ENCODE measurements around the gene ST8SIA5. TPM values are rescaled to one million over a fixed set of nuclear protein-coding genes. Genes with fewer than 3 reads are reported as not detected.

ST8SIA5 gene
- total and polyA plus RNA-seq, 8 donors, result 0.03 to 1.4 (median 0.19) TPM; not detected in 4

DNA sequence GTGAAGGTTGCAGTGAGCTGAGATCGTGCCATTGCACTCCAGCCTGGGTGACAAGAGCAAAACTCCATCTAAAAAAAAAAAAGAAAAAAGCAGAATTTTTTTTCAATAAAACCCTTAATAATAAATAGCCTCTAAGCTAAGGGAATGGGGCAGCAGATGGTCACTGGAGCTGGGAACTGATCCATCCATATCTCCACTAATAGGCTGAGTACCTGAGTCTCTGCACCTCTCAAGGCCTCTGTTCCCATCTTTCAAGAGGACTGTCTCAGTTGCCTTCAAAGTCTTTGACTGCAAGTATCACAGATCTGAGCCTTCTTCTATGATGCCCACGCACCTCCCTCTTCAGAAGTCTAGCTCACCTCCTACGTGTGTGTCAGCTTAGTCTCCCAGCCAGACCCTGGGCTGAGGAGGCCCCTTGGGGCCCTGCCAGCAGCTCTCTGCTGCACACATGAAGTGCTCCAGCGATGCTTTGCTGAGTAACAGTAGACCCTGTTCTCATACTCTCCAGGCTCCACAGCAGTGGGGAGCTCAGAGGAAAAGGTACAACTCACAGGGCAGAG lies 32.9 kb downstream of the ST8SIA5 start:
- peaks cover 0 to 3% (median under 1%) of the 10 kb centered on the region in 4 donors for H3K9me3 ChIP-seq
- no peak for TF ChIP-seq EP300 (IDR thresholded peaks at IDR 0.05)
- TF ChIP-seq POLR2AphosphoS5 (IDR thresholded peaks at IDR 0.05), result no peak
- no peak for TF ChIP-seq POLR2A (IDR thresholded peaks at IDR 0.05)
- DNase-seq, result no peak
- no peaks in the 10 kb centered on the region for H3K36me3 ChIP-seq
- no peak overlapping the region for H3K27ac ChIP-seq
- 80 to 84% (median 83%) methylated on average over 4 of the region's 4 CpGs for WGBS, 5 donors
- H3K4me3 ChIP-seq, result no peak overlapping the region
- H3K27me3 ChIP-seq, result no peaks in the 10 kb centered on the region
- intact Hi-C loops (cut with DNase I; ENCODE audit: low total_unique reads), result no loop called here
- peaks cover 0 to 9% (median 2%) of the 10 kb centered on the region in 4 donors for H3K4me1 ChIP-seq

DNA sequence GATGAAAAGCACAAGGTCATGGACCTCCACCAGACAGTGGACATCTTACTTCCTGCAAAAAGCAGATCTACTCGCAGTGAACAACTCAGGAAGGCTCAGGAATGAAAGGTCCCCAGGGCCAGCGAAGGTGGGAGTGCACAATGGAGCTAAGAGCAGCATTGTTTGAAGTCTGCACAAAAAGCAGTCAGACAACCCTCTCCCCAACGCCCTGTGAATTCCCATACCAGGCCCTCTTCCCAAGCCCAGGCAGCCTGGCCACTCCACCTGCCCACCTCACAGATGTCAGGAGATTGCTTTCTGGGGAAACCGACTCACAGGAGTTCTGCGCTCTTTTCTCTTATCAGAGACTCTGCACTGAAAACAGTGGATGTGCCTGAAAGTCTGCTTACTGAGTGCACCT lies 34.8 kb downstream of the ST8SIA5 start:
- H3K27ac ChIP-seq, result no peak overlapping the region
- H3K4me3 ChIP-seq, result no peak overlapping the region
- no peaks in the 10 kb centered on the region for H3K9me3 ChIP-seq
- WGBS, 5 donors, result 40 to 64% (median 50%) methylated on average over 5 of the region's 5 CpGs
- H3K27me3 ChIP-seq, result peaks cover 0 to 5% (median 0%) of the 10 kb centered on the region in 3 donors
- no peak for DNase-seq
- H3K4me1 ChIP-seq, result peaks cover 0 to 17% (median 8%) of the 10 kb centered on the region in 4 donors
- TF ChIP-seq POLR2AphosphoS5 (IDR thresholded peaks at IDR 0.05) (no peak), EP300 (IDR thresholded peaks at IDR 0.05) (no peak), POLR2A (IDR thresholded peaks at IDR 0.05) (no peak)
- TF ChIP-seq, protein P1, sequence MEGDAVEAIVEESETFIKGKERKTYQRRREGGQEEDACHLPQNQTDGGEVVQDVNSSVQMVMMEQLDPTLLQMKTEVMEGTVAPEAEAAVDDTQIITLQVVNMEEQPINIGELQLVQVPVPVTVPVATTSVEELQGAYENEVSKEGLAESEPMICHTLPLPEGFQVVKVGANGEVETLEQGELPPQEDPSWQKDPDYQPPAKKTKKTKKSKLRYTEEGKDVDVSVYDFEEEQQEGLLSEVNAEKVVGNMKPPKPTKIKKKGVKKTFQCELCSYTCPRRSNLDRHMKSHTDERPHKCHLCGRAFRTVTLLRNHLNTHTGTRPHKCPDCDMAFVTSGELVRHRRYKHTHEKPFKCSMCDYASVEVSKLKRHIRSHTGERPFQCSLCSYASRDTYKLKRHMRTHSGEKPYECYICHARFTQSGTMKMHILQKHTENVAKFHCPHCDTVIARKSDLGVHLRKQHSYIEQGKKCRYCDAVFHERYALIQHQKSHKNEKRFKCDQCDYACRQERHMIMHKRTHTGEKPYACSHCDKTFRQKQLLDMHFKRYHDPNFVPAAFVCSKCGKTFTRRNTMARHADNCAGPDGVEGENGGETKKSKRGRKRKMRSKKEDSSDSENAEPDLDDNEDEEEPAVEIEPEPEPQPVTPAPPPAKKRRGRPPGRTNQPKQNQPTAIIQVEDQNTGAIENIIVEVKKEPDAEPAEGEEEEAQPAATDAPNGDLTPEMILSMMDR (IDR thresholded peaks at IDR 0.05), result no peak
- no peaks in the 10 kb centered on the region for H3K36me3 ChIP-seq
- intact Hi-C loops (cut with DNase I; ENCODE audit: low total_unique reads), result no loop called here

DNA sequence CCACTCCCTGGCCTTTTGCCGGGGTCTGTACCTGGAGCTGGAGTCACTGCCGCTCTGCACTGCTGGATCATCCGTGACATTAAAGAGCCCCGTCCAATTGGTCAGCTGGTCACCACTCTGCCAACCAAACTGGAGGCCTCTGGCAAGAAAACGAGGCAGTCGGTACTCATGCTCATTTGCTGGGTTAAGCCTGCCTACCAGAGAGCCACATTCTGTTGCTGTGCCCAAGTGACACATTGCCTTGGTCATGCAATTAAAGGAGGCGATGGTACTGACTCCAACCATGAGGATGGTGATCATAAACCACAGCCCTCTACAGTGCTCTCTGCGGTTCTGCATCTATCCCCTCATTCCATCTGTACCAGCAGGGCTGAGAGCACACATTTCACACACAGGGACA lies 35.5 kb downstream of the ST8SIA5 start:
- Histone ChIP-seq H3K36me3 (no peaks in the 10 kb centered on the region), H3K27me3 (peaks cover 0 to 12% (median 0%) of the 10 kb centered on the region in 3 donors), H3K27ac (no peak overlapping the region), H3K4me1 (peaks cover 0 to 17% (median 8%) of the 10 kb centered on the region in 4 donors), H3K4me3 (no peak overlapping the region), H3K9me3 (no peaks in the 10 kb centered on the region)
- WGBS, 5 donors, result 85 to 92% (median 90%) methylated on average over 8 of the region's 8 CpGs
- no peak for DNase-seq
- no peak for TF ChIP-seq POLR2AphosphoS5 (IDR thresholded peaks at IDR 0.05)
- intact Hi-C loops (cut with DNase I; ENCODE audit: low total_unique reads), result no loop called here

DNA sequence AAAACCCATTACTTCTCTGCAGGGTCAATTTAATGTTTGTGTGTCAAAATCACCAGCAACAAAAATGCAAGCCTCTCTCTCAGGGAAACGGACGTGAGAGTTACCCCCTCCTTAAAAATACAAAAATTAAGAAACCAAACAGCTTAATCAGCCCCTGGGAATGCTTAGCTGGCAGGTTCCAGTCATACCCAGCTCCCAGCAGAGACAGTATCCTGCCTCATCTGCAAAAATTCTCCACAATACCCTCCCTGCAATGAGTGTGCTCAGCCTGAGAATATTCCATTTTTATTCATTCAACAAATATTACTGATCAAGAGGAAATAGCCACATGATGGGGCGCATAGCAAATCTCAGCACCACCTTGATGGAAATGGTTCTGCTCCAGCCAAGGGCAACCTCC lies 36.3 kb downstream of the ST8SIA5 start:
- TF ChIP-seq EP300 (IDR thresholded peaks at IDR 0.05) (no peak), POLR2AphosphoS5 (IDR thresholded peaks at IDR 0.05) (no peak), POLR2A (IDR thresholded peaks at IDR 0.05) (no peak)
- TF ChIP-seq, protein P1 (IDR thresholded peaks at IDR 0.05), result no peak
- no peaks in the 10 kb centered on the region for H3K36me3 ChIP-seq
- 77 to 94% (median 84%) methylated on average over 3 of the region's 3 CpGs for WGBS, 5 donors
- intact Hi-C loops (cut with DNase I; ENCODE audit: low total_unique reads), result no loop called here
- no peak overlapping the region for H3K4me3 ChIP-seq
- H3K27me3 ChIP-seq, result peaks cover 0 to 14% (median 0%) of the 10 kb centered on the region in 3 donors
- H3K9me3 ChIP-seq, result no peaks in the 10 kb centered on the region
- H3K27ac ChIP-seq, result no peak overlapping the region
- no peak for DNase-seq
- peaks cover 0 to 17% (median 8%) of the 10 kb centered on the region in 4 donors for H3K4me1 ChIP-seq

DNA sequence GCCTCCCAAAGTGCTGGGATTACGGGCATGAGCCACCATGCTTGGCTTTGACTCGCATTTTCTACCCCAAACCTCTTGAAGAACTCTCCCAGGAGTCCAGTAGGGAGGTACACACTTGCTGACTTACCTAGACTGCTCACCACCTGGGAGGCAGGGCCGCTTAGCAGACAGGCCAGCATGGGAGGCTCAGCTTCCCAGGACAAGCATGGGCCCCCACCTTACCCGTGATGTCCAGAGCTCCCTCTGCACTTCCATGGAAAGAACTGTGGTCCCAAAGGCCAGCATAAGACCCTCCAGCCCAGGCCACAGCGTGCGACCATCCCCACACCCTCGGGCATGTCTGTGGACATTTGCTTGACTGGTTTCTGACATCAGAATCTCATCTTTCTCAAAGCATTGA lies 36.8 kb downstream of the ST8SIA5 start:
- H3K36me3 ChIP-seq, result no peaks in the 10 kb centered on the region
- no peaks in the 10 kb centered on the region for H3K9me3 ChIP-seq
- WGBS, 5 donors, result 57 to 71% (median 65%) methylated on average over 7 of the region's 7 CpGs
- peaks cover 0 to 17% (median 8%) of the 10 kb centered on the region in 4 donors for H3K4me1 ChIP-seq
- peaks cover 0 to 14% (median 0%) of the 10 kb centered on the region in 3 donors for H3K27me3 ChIP-seq
- H3K4me3 ChIP-seq, result no peak overlapping the region
- no peak for TF ChIP-seq POLR2AphosphoS5 (IDR thresholded peaks at IDR 0.05)
- TF ChIP-seq, protein P1 (IDR thresholded peaks at IDR 0.05), result no peak
- TF ChIP-seq EP300 (IDR thresholded peaks at IDR 0.05), result no peak
- TF ChIP-seq POLR2A (IDR thresholded peaks at IDR 0.05), result no peak
- intact Hi-C loops (cut with DNase I; ENCODE audit: low total_unique reads), result no loop called here
- no peak overlapping the region for H3K27ac ChIP-seq
- no peak for DNase-seq

Data from stomach (tissue), 9 donors.